ENCODE results near the gene RPL28. TPM values are rescaled to one million over a fixed set of nuclear protein-coding genes. Genes with fewer than 3 reads are reported as not detected.

Gene RPL28
- 112 and 274 TPM in 2 replicates for total RNA-seq

GRCh38 chr19:55385724-55386492 is at the start of gene RPL28:
Gene RPL28 (plus strand): TSS chr19:55385932. CDS start chr19:55386358, 426 bp downstream.

DNA sequence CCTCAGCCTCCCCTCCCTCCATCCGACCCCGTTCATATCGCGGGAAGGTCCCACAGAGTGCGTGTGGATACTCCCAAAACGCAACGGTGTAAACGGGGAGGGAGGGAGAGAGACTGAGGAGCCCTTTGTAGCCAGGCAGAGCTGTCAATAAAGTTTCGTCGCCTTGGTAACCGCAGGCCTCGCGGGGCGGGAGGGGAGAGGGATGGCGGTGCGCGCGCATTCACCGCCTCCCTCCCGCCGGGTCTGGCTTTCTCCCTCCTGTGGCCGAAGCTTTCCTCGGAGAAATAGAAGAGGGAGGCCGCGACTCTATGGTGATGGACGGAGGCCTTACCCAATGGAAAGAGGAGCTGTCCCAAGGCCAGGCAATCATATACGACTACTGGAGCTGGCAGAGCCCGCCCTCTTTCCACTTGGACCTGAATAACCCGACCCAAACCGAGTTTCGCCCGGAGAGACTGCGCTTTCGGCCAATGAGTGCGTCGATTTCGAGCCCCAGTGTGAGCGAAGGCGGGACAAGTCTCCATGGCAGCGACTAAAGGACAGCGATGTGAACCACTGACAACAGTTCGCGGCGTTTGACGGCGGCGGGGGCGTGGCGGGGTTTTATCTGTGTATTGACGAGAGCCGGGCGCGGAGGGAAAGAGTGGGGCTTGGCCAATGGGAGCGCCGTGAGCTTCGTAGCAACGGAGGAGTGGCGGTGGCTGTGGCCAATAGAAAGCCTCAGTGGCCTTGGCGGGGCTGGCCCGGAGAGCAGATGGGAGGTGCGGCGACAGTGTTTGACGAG is 46.4 kb upstream of the RPL28 start, which contains the start of gene KMT5C:
Gene KMT5C (plus strand): TSS at position 772 of the 784 bp plus-strand sequence. CDS start 2,061 bp downstream, outside the sequence.

GRCh38 chr19:55354698-55355212 is 31.0 kb upstream of the RPL28 start, which contains the start of gene COX6B2:
Gene COX6B2 (minus strand): TSS chr19:55354719. CDS start chr19:55354521, 198 bp downstream.

DNA sequence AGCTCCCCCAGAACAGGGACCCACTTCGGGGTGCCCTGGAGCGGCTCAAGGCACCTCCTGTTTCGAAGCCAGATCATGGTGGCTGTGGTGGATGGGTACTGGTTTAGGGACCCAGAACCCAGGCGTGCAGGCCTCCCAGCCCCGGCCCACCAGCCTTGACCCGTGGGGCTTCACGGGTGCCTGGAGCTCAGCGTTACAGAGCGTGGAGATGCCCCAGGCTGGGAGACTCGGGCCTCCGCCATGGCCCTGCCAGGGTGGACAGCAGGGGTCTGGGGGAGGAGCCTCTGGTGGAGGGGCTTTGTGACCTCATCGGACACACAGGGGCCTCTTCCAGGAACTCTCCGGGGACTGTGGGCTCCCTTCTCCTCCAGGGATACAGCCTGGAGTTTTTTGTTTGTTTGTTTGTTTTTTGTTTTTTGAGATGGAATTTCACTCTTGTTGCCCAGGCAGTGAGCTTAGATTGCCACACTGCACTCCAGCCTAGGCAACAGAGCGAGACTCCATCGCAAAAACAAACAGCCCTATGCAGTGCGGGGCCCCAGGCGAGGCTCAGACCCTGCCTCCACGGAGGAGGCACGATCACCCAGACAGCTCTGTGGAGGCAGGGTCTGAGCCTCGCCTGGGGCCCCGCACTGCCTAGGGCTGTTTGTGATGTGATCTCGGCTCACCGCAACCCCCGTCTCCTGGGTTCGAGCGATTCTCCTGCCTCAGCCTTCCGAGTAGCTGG is 22.6 kb upstream of the RPL28 start, which contains the start of gene GARIN5B:
Gene GARIN5B (minus strand): TSS at position 271 of the 727 bp plus-strand sequence. CDS start 194 bp downstream, at position 77.

DNA sequence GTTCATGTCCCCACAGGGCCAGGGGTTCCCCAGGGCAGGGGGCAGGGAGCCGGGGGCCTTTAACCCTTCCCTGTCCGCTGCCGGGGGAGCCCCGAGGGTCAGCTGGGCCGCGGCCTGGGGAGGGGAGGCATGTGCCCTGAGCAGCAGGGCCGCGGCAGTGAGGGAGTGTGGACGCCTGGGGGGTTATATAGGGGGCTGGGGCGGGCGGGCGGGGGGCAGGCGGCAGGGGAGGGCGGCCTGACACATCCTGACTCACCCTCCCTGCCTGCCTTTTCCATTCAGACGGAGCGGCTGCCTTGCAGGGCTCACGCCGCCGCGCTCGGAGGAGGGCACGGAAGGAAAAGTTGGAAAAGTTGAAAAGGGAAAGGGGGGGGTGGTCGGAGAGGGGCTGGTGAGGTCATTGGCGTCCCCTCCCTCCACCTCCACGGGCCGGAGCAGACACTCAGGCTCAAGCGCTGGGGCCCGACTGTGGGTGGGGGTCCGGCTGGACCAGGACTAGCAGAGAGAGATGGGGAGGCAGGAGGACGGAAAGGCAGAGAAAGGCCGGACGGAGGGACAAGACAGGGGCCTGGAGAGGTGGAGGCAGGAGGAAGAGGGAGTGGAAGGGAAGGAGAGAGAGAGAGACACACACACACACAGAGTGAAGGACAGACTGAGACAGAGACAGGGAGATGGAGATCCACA is 15.3 kb upstream of the RPL28 start, which contains the start of gene IL11:
Gene IL11 (minus strand): TSS at position 159 of the 684 bp plus-strand sequence. CDS start 153 bp downstream, at position 6.

DNA sequence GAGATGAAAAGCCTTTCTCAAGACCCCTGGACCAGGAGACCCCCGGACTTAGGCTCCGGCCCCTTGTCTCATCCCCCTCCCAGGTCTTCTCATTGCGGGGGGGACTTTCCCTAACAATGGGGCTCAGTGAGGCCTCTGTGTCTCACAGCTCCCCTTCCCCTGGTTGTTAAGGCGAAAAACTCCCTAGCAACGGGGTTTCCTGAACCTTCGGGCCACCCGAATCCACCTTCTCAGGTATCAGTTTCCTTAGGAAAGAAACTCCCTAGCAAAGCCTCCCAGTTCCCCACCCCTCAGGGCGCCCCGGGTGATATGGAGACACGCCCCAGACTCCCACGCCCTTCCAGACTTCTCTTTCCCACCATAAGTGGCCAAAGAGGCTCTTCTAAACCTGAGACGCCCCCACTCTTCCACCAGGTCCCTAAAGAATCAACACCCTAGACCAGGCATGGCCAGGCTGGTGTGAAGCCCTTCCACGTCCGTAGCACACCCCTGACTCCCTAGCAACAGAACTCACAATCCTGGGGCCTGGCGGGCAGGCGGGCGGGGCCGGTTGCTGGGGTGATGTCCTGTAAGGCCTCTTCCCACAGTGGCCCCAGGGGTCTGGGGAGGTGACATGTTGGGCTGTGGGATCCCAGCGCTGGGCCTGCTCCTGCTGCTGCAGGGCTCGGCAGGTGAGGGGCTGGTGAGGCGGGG is 9.3 kb upstream of the RPL28 start, which contains the start of gene TMEM190:
Gene TMEM190 (plus strand): TSS at position 586 of the 693 bp plus-strand sequence. CDS start 28 bp downstream, at position 614.

GRCh38 chr19:55384131-55384919 is 1.4 kb upstream of the RPL28 start, which contains the start of gene TMEM238:
Gene TMEM238 (minus strand): TSS chr19:55384292. CDS start chr19:55384259, 33 bp downstream.

DNA sequence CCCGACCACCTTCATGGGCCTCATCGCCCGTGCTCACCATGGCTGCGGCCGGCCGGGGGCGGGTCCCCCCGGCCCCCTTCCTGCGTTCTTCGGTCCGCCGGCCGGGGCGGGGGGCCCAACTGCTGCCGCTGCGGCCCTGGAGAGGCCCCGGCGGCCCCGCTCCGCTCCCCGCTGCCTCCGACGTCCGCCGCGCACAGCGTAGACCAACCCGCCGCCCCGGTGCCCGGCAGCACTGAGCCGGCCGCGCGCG is 21.7 kb downstream of the RPL28 start, which contains the start of gene UBE2S:
Gene UBE2S (minus strand): TSS at position 239 of the 250 bp plus-strand sequence. CDS start 199 bp downstream, at position 40.

GRCh38 chr19:55443045-55443823 is 57.5 kb downstream of the RPL28 start, which contains the start of gene SHISA7:
Gene SHISA7 (minus strand): TSS chr19:55443300. CDS start chr19:55442863, 437 bp downstream.

Other genes starting within 250 kb of the RPL28 start
- gene TNNT1, start 236.7 kb upstream of the RPL28 start, total RNA-seq: 0.65 and 1.4 TPM in 2 replicates
- gene TNNI3, start 228.2 kb upstream of the RPL28 start, total RNA-seq: not detected in 2 replicates
- gene DNAAF3, start 219.3 kb upstream of the RPL28 start, total RNA-seq: 0.32 and 0.76 TPM in 2 replicates
- not detected in 2 replicates for gene SYT5, start 205.6 kb upstream of the RPL28 start, total RNA-seq
- 0.32 and 3.5 TPM in 2 replicates for gene PTPRH, start 176.4 kb upstream of the RPL28 start, total RNA-seq
- 0.32 and 0.91 TPM in 2 replicates for gene TMEM86B, start 157.2 kb upstream of the RPL28 start, total RNA-seq
- gene PPP6R1, start 126.9 kb upstream of the RPL28 start, total RNA-seq: 20.1 and 22.3 TPM in 2 replicates
- 29.6 and 38.0 TPM in 2 replicates for gene HSPBP1, start 105.8 kb upstream of the RPL28 start, total RNA-seq
- 0.61 and 0.65 TPM in 2 replicates for gene BRSK1, start 101.9 kb upstream of the RPL28 start, total RNA-seq
- gene TMEM150B, start 60.6 kb upstream of the RPL28 start, total RNA-seq: not detected in 2 replicates
- 3.9 and 4.7 TPM in 2 replicates for gene KMT5C, start 46.1 kb upstream of the RPL28 start, total RNA-seq
- gene COX6B2, start 31.2 kb upstream of the RPL28 start, total RNA-seq: under 0.01 TPM in 1 of 2 replicates, not detected in the other
- not detected in 2 replicates for gene GARIN5B, start 22.7 kb upstream of the RPL28 start, total RNA-seq
- 0.46 and 2.6 TPM in 2 replicates for gene IL11, start 15.5 kb upstream of the RPL28 start, total RNA-seq
- not detected in 2 replicates for gene TMEM190, start 9.1 kb upstream of the RPL28 start, total RNA-seq
- 0.65 TPM in 1 of 2 replicates, not detected in the other for gene TMEM238, start 1.6 kb upstream of the RPL28 start, total RNA-seq
- gene UBE2S, start 21.9 kb downstream of the RPL28 start, total RNA-seq: 168 and 599 TPM in 2 replicates
- not detected in 2 replicates for gene SHISA7, start 57.4 kb downstream of the RPL28 start, total RNA-seq
- gene ISOC2, start 75.7 kb downstream of the RPL28 start, total RNA-seq: 50.6 and 74.1 TPM in 2 replicates
- not detected in 2 replicates for gene C19orf85, start 78.8 kb downstream of the RPL28 start, total RNA-seq
- 0.30 and 2.6 TPM in 2 replicates for gene ZNF628, start 90.7 kb downstream of the RPL28 start, total RNA-seq
- 11.7 and 18.2 TPM in 2 replicates for gene NAT14, start 99.3 kb downstream of the RPL28 start, total RNA-seq
- gene SSC5D, start 102.5 kb downstream of the RPL28 start, total RNA-seq: 0.32 and 2.3 TPM in 2 replicates
- gene SBK2, start 151.2 kb downstream of the RPL28 start, total RNA-seq: not detected in 2 replicates
- 0.32 TPM in 1 of 2 replicates, not detected in the other for gene SBK3, start 159.6 kb downstream of the RPL28 start, total RNA-seq
- gene ZNF579, start 194.9 kb downstream of the RPL28 start, total RNA-seq: 3.2 TPM in 2 replicates
- gene FIZ1, start 213.6 kb downstream of the RPL28 start, total RNA-seq: 1.8 and 2.6 TPM in 2 replicates
- gene ZNF524, start 214.4 kb downstream of the RPL28 start, total RNA-seq: 7.8 and 10.3 TPM in 2 replicates
- 0.61 and 0.65 TPM in 2 replicates for gene ZNF865, start 219.7 kb downstream of the RPL28 start, total RNA-seq
- gene ZNF784, start 238.6 kb downstream of the RPL28 start, total RNA-seq: 3.6 and 3.8 TPM in 2 replicates

All from epithelial cell of umbilical artery (primary cell).